Inflammatory macrophage (primary cell): ENCODE measurements around the gene LPP.

ENCODE experiments used
- DNase-seq, 2 donors: peaks; one replicate each; pipeline ENCODE4 v3.0.0-alpha.2; 2020 to 2022

LPP gene

DNA sequence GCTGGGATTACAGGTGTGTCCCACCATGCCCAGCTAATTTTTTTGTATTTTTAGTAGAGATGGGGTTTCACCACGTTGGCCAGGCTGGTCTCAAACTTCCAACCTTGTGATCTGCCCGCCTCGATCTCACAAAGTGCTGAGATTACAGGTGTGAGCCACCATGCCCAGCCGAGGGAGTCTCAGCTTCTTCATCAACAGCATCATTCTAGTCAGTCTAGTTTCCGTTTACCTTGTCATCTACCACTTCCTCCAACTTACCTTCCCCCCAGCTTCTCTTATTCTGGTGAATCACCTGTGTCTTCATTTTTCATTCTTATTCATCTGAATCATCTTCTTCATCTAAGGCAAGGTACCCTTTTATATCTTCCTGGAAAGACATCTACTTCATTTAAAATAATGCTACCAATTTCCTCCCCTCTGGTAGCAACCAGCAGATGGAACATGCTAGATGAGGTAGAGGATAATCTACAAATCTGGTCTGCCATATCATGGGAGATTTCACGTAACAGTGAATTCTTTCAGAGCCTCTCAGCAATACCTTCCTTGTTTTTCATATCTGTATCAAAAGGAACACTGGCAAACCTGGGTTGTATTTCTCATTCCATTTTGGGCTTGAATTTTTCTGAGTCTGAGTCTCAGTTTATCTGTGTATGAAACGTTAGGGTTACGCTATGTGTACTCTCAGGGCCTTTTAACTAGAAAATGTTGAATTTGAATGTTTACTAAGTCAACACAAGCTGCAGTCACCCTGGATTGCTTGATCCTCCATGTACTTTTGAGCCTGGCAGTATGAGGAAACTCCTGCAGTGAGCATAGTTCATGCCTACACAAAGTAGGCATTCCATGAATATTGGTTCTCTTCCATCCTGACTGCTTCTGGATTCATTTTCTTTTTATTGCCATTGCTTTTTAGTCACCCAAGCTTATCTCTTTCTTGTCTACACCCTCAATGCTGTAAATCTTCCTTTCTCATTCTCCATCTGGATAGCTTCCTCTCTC, 16.8 kb downstream of the LPP start:
- no peak for DNase-seq

DNA sequence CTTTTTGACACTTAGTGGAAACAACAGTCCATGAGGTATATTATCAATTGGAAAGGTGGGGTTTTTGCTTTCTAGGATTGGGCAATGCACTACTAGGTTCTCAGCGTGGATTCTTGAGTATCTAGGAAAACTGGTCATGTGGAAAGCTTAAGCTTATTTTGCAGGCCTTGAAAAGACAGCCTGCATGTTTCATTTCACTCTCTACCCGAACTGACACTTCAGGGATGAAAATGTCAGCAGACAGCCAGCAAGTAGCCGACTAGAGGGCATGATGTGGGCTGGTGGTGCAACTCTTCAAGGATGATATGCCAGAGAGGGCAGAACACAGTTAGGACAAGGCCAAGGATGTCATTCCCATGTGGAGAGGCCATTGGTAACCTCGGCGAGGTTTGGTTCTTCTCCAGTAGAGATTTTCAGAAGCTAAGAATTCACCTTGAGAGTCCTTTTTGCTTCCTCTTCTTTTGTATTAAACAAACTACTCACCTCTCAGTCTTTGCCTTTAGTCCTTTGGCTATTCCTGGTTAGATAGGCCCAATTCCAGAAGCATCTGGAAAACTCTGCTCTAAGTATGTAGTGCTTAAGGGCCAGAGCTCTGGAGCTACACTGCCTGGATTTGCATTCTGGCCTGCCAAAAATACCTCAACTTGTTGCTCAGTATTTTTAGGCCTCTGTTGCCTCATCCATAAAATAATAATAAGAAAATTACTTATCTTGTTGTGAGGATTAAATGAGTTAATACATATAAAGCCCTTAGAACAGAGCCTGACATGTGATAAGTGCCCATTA, 17.9 kb downstream of the LPP start:
- DNase-seq: no peak

DNA sequence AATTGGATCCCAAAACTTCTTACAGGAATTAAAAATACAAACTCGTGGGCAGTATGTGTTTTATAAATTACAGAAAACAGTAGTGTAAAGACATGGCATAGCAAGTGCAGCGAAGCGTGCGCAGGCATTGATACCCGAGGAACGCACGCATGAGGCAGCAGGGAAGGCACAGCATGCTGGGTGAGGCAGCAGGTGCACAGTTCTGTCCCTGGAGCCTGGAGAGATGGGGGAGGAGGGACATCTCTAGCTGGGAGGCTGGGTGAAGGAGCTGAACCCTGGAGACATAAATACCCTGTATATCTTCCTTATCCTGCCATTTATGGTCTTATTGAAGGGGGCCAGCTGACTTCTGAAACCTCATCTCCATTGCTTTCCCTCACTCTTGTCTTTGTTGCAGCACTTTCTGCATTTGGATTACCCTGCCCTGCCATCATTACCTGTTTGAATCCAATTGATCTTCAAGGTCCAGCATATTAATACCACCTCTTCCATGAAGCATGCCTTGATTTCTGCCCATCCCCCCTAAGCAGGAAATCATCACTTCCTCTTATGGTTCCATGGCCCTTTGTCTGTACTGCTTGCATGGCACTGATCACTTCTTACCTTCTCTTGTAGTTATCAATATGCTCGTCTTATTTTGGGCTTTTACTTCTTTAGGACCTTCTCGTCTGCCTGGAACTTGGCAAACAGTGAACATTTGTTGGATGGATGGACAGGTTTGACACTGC, 20.5 kb downstream of the LPP start:
- no peak for DNase-seq

DNA sequence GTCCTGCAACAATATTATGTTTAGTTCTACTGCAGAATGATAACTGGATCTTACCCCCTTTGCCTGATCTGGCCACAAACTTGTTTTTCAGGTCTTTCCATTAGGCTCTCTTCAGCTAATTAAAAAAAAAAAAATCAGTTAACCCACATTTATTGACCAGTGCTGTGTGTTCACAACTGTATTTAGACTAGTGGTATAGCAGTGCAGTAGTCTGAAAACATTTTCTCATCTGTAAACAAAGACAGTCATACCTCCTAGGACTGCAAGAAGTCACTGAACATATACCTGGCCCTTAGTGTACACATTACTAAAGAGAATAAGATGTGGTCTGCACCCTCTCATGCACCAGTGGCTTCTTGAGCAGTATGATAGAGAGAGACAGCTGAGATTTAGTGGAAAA, 22.5 kb downstream of the LPP start:
- no peak for DNase-seq

GRCh38 chr3:188176884-188177283, 22.9 kb downstream of the LPP start:
- no peak for DNase-seq

- no peak for DNase-seq
These were observed 23.8 kb downstream of the LPP start for GRCh38 chr3:188177721-188178120.

GRCh38 chr3:188178293-188178936, 24.5 kb downstream of the LPP start:
- DNase-seq: no peak

DNA sequence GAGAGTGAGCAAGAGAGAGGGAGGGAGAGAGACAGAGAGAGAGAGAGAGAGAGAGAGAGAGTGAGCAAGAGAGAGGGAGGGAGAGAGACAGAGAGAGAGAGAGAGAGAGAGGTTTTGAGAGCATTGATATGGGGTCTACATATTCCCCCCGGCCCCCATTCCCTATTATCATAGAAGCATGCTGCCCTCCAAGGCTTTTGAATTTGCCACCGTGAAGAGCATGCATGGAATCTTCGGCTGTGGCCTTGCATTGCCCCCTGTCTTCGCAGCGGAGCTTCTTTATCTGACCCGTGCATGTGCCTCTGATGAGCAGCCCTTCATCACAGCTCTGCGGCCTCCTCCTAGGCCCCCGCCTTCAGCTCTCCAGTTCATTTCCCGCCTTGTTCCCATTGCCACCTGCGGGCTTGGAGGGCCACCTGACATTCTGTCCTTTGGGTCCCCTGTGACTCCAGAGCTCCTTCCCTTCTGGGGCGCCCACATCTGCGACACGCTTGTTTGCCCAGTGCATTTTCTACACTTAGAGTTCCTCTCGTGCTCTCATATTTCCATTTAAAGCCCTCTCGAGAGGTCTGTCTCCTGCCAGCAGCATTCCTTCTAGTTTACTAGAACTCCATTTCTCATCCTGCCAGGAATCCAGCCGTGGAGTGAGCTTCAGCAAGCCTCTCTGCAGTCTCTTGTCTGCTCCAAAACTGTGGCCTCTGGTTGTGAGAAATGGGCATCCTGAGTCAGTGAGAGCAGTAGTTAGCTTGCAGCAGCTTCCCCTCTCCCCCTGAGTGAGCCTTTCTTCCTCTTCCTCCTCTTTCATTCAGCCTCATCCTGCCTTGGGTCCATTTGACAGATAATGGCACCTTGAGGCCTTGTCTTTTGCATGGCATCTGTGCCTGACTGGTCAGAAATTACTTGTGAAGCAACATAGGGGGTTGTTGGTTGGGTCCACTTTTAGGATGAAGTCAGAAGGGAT, 25.3 kb downstream of the LPP start:
- no peak for DNase-seq

DNA sequence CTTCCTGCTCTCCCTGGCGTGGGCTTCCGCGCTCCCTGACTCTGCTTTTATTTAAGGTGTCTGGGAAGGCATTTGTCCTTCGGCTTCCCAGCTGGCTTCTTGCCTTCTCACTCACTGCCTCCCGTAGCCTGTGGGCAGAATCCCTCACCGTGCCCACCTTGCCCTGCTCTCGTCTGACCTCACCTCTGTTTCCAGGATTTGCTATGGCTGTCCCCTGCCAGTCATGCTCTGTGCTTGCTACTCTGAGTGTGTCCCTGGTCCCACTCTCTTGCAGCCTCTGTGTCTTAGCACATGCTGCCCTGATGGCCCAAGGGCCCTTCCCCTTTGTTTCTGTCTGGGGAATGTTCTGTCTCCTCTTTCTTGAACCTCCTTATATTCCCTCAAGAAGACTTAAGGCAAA, 26.2 kb downstream of the LPP start:
- no peak for DNase-seq

DNA sequence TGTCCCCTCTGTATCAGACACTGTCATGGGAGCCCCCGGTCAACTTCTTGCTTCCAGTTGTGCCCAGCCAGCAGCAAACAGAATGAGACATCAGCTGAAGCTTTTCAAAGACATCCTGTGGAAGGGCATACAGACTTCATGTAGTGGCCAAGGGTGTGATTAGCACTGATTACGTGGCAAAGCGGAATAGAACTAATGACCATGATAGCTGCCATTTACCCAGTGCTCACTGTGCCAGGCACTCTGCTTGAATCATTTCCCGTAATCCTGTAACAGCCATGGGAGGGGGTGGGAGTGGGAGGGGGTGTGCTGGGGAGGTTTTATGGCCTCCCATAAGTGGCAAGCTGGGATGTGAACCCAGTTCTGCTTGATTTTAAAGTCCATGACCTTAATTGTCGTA, 29.5 kb downstream of the LPP start:
- DNase-seq: no peak

GRCh38 chr3:188184160-188184559, 30.2 kb downstream of the LPP start:
- no peak for DNase-seq

GRCh38 chr3:188184649-188185048, 30.7 kb downstream of the LPP start:
- no peak for DNase-seq

DNA sequence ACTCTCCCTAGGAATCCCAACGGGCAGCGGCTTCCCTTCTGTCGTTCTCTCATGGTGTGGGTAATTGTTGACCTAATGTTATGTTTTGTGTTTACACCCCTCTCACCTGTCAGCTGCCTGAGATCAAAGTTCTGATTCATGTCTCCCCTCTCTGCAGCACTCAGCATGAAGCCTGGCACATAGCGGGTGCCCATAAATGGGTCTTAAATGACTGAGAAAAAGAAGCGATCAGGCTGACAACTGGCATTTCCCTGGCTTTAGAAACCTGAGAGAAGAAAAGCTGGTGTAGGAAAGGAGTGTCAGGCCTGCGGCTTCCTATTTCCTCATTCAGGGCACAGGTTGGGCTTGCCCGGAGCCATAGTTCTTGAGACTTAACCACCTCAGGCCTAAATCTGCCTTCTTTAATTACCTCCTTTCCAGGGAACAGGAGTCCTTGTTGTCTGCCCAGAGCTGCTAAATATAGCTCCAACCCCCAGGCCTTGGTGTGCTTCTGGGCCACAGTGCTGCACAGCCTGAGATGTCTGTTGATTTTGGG, 31.8 kb downstream of the LPP start:
- no peak for DNase-seq

- DNase-seq: peak; percentile 70 to 88
These were observed 33.1 kb downstream of the LPP start for GRCh38 chr3:188187053-188187452.

- DNase-seq: no peak
These were observed 35.0 kb downstream of the LPP start for GRCh38 chr3:188188911-188189310.

DNA sequence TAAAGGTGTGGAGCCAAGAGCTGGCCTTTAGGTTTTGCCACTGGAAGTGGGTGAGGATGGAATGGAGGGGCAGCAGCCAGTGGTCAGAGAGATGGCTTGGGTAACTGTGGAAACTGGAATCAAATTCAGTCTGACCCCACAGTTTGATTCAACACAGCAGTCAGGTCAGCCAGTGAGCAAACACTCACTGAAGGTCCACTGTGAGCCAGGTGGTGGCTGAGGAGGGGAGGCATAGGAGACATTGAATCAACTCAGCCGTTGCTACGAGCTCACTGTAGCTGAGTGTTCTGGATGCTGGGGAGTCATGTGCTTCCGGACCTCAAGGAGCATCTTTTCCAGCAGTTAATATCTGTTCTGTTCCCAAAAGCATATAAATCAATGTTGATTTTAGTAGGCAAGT, 37.5 kb downstream of the LPP start:
- no peak for DNase-seq

DNA sequence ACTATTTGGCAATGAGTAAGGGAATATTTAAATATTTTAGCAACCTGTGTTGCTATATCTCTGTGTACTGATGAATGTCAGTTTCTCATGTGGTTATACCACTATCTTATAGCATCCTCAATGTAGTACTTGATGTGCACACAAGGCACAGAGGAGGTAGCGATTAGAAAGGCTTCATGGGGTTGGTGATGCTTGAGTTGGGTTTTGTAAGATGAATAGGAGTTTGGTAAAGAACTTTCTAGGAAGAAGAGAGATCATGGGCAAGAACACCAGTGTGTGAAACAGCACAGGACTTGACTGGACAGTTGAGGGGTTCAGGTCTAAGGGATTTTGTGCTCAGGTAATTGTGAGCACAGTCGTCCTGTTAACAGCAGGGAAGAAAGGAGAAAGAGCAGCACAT, 38.1 kb downstream of the LPP start:
- no peak for DNase-seq

DNA sequence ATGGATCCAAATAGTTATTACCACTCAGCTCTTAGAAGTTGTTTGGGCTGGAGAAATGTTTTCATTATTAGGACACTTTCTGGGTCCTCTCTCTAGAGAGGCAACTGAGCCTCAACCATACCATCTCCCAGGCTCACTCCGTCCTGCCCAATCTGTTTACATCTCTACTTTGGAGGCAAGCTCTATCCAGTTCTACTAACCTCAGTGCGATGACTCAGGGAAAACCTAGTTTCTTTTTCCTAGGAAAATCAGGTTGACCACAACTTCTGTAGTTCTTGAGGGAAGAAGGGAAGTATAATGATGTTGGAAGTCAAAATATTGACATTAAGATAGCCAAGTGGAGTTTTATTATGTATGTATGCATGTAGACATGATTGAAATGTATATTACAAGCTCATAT, 40.4 kb downstream of the LPP start:
- DNase-seq: no peak

- DNase-seq: no peak
These were observed 42.5 kb downstream of the LPP start for GRCh38 chr3:188196232-188196990.

DNA sequence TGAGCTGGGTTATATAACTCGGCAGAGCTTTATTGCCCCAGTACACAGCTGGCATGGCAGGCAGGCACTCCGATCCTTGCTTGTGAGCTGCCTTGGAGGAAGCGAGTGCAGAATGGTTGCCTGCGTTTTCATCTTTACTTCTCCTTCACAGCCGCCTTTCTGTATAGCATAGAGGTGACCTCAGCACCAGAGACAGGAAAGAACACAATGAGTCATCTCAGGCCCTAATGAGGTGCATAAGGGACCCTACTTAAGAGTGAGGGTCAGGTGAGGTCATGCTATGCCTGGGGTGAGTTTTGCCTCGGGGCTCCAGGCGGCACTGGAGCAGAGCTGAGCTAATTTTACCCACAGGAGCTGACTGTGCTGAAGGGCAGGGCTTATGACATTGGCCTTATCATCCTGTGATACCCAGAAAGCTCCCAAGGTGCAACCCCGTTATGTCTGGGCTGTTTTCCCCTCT, 43.5 kb downstream of the LPP start:
- peak; percentile 34 to 61 for DNase-seq
